Neural cell (in vitro differentiated cells): ENCODE data around the gene LRIG1. TPM values are rescaled to one million over a fixed set of nuclear protein-coding genes. Genes with fewer than 3 reads are reported as not detected.

Source experiments
- H2AFZ ChIP-seq: fragments of 200-600, 300-800 bp; sonication (generic), shearing (Covaris generic); 2 replicates; pipeline ENCODE4 v1.6.0; 2014; ENCODE audit warnings: low read depth, mild to moderate bottlenecking, antibody characterized with exemption, low read length, moderate library complexity
- H3F3A ChIP-seq: fragments of 200-600 bp; shearing (Covaris generic); 2 replicates; pipeline ENCODE4 v1.6.1; 2016; ENCODE audit warnings: mild to moderate bottlenecking, moderate library complexity, mixed read lengths, antibody characterized with exemption, low read length; ENCODE audit not compliant: insufficient read depth, poor library complexity, severe bottlenecking
- H3K27ac ChIP-seq: fragments of 200-600, 300-800 bp; sonication (generic), shearing (Covaris generic); 2 replicates; pipeline ENCODE4 v1.5.1; 2014; ENCODE audit warnings: mild to moderate bottlenecking, low read length, moderate library complexity
- H3K27me3 ChIP-seq: fragments of 300-800, 200-600 bp; sonication (generic), shearing (Covaris generic); 2 replicates; pipeline ENCODE4 v1.6.0; 2014; ENCODE audit warnings: mild to moderate bottlenecking, low read depth, low read length, moderate library complexity; ENCODE audit not compliant: insufficient read depth
- H3K36me3 ChIP-seq: fragments of 300-800, 200-600 bp; sonication (generic), shearing (Covaris generic); 2 replicates; pipeline ENCODE4 v1.5.1; 2014; ENCODE audit warnings: mild to moderate bottlenecking, antibody characterized with exemption, low read length, moderate library complexity; ENCODE audit not compliant: insufficient read depth
- H3K4me2 ChIP-seq: fragments of 300-800, 200-600 bp; sonication (generic), shearing (Covaris generic); 2 replicates; pipeline ENCODE4 v1.6.0; 2014; ENCODE audit warnings: mild to moderate bottlenecking, low read length
- H3K4me3 ChIP-seq: fragments of 300-800, 200-600 bp; sonication (generic), shearing (Covaris generic); 2 replicates; pipeline ENCODE4 v1.5.1; 2014; ENCODE audit warnings: mild to moderate bottlenecking, low read length, moderate library complexity
- H3K79me2 ChIP-seq: fragments of 200-600 bp; shearing (Covaris generic); replicated peaks from 2 replicates; pipeline ENCODE4 v1.6.0; 2014; ENCODE audit warnings: mild to moderate bottlenecking, low read length, moderate library complexity; ENCODE audit not compliant: insufficient read depth
- H3K9ac ChIP-seq: fragments of 300-800, 200-600 bp; sonication (generic), shearing (Covaris generic); 2 replicates; pipeline ENCODE4 v1.6.1; 2016; ENCODE audit warnings: mild to moderate bottlenecking, low read length, mixed read lengths
- H3K9me2 ChIP-seq: fragments of 200-600 bp; shearing (Covaris generic); 2 replicates; pipeline ENCODE4 v1.6.1; 2016; ENCODE audit warnings: mild to moderate bottlenecking, low read length, mixed read lengths; ENCODE audit not compliant: insufficient read depth
- H3K9me3 ChIP-seq: fragments of 200-600, 300-800 bp; sonication (generic), shearing (Covaris generic); 2 replicates; pipeline ENCODE4 v1.6.1; 2016; ENCODE audit warnings: mild to moderate bottlenecking, mixed run types, low read length, moderate library complexity, mixed read lengths
- H4K20me1 ChIP-seq: fragments of 200-600 bp; shearing (Covaris generic); 2 replicates; pipeline ENCODE4 v1.6.1; 2016; ENCODE audit warnings: mild to moderate bottlenecking, mixed run types; ENCODE audit not compliant: insufficient read depth
- CTCF ChIP-seq: fragments of 450-650 bp; IDR thresholded peaks from 2 replicates; pipeline ENCODE4 v1.5.1; 2014; ENCODE audit warnings: antibody characterized with exemption, mild to moderate bottlenecking, moderate library complexity; ENCODE audit not compliant: poor library complexity, severe bottlenecking
- EP300 ChIP-seq: fragments of 450-650 bp; conservative IDR thresholded peaks from 2 replicates; pipeline ENCODE4 v1.6.1; 2014; ENCODE audit warnings: antibody characterized with exemption, mild to moderate bottlenecking, moderate library complexity; ENCODE audit not compliant: poor library complexity, severe bottlenecking
- EZH2 ChIP-seq: fragments of 200-600, 300-800 bp; shearing (Covaris generic), sonication (generic); IDR thresholded peaks from 2 replicates; pipeline ENCODE4 v1.6.1; 2014; ENCODE audit warnings: antibody characterized with exemption, low read length, borderline replicate concordance, mild to moderate bottlenecking; ENCODE audit not compliant: insufficient read depth, poor library complexity, severe bottlenecking
- MXI1 ChIP-seq: fragments of 450-650 bp; conservative IDR thresholded peaks from 2 replicates; pipeline ENCODE4 v1.6.1; 2014; ENCODE audit warnings: antibody characterized with exemption, mild to moderate bottlenecking; ENCODE audit not compliant: poor library complexity, severe bottlenecking
- POLR2AphosphoS5 ChIP-seq: IDR thresholded peaks from 2 replicates; pipeline ENCODE4 v1.6.1; 2012
- RAD21 ChIP-seq: fragments of 450-650 bp; conservative IDR thresholded peaks from 2 replicates; pipeline ENCODE4 v1.6.1; 2014; ENCODE audit warnings: antibody characterized with exemption, mild to moderate bottlenecking, moderate library complexity
- REST ChIP-seq: IDR thresholded peaks from 2 replicates; pipeline ENCODE4 v1.6.1; 2012; ENCODE audit warnings: borderline replicate concordance
- SMC3 ChIP-seq: fragments of 450-650 bp; conservative IDR thresholded peaks from 2 replicates; pipeline ENCODE4 v1.6.1; 2014; ENCODE audit warnings: antibody characterized with exemption, mild to moderate bottlenecking, moderate library complexity; ENCODE audit not compliant: poor library complexity
- TAF1 ChIP-seq: IDR thresholded peaks from 2 replicates; pipeline ENCODE4 v1.6.1; 2012; ENCODE audit warnings: low read depth
- polyA plus RNA-seq: library from polyadenylated mRNA; depleted of rRNA; stranded (reverse); fragments of >200 nt; gene quantifications from 2 replicates; pipeline ENCODE4 v1.2.3, GENCODE V29; 2014

Gene LRIG1
- polyA plus RNA-seq, 1 donor from 2014 or later, result 7.1 TPM

- H2AFZ ChIP-seq, result no peak overlapping the region
- no peaks in the 10 kb centered on the region for H3K9me3 ChIP-seq
- no peaks in the 10 kb centered on the region for H3K79me2 ChIP-seq
- H3K9me2 ChIP-seq, result no peaks in the 10 kb centered on the region
- H3K9ac ChIP-seq, result no peak overlapping the region
- H3K36me3 ChIP-seq, result no peaks in the 10 kb centered on the region
- H3K27ac ChIP-seq, result no peak overlapping the region
- no peak overlapping the region for H3K4me3 ChIP-seq
- H3K4me2 ChIP-seq, result no peak overlapping the region
- H4K20me1 ChIP-seq, result no peaks in the 10 kb centered on the region
- no peak for TF ChIP-seq TAF1
- TF ChIP-seq REST, result no peak
- TF ChIP-seq SMC3, result no peak
- H3F3A ChIP-seq, result no peaks in the 10 kb centered on the region
- H3K27me3 ChIP-seq, result no peaks in the 10 kb centered on the region
Observed at GRCh38 chr3:66444146-66444644, 56.6 kb downstream of the LRIG1 start.

DNA sequence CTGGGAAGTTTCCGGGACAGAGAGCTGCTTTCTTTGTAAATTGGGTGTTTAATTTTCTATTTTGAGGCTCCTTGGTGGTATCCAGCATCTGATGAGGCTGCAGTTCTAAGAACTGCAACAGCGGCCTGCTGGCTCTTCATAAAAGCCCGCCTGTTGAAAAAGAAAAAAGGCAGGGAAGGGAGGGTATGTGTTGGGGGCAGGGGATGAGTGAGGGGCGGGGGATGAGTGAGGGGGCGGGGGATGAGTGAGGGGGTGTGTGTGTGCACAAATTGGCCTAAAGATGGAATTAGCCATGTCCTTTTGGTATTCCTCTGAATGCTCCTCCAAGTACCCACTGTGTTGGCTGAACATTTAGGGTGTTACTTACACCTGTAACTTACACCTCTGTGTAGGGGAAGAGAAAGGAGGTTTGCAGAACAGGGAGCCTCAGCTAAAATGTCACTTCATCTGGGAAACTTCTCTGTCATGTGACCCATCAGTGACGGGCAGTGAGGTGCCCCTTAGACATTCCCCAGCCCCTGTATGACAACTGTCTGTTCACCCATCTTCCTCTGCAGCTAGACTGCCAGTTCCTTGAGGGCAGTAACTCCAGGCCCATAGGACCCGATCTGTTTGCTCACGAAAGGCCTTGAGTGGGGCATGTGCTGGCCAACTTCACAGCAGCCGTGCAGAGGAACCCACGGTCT, 57.6 kb downstream of the LRIG1 start:
- Histone ChIP-seq H4K20me1 (no peaks in the 10 kb centered on the region), H3K9ac (no peak overlapping the region), H3K4me2 (no peak overlapping the region)

More for the DNA sequence above, 57.6 kb downstream of the LRIG1 start:
- Histone ChIP-seq H3K9me2 (no peaks in the 10 kb centered on the region), H3F3A (no peaks in the 10 kb centered on the region), H3K4me3 (no peak overlapping the region), H3K27ac (no peak overlapping the region), H3K79me2 (peaks cover 4% of the 10 kb centered on the region), H3K27me3 (no peaks in the 10 kb centered on the region), H3K9me3 (no peaks in the 10 kb centered on the region), H2AFZ (no peak overlapping the region), H3K36me3 (no peaks in the 10 kb centered on the region)
- TF ChIP-seq MXI1, result no peak
- TF ChIP-seq CTCF, result no peak
- no peak for TF ChIP-seq EP300
- no peak for TF ChIP-seq POLR2AphosphoS5
- TF ChIP-seq TAF1, result no peak
- TF ChIP-seq SMC3, result no peak
- no peak for TF ChIP-seq EZH2
- no peak for TF ChIP-seq REST
- TF ChIP-seq RAD21, result no peak
